HepG2 (cell line): Measurements from ENCODE around the gene MAP3K2. TPM values are rescaled to one million over a fixed set of nuclear protein-coding genes. Genes with fewer than 3 reads are reported as not detected.

ENCODE experiments used
- AHR ChIP-seq: IDR thresholded peaks from 2 replicates; pipeline ENCODE4 v1.6.1; 2018; ENCODE audit warnings: missing genetic modification reagents, missing compliant biosample characterization
- FOXP1 ChIP-seq, 2 experiments: fragments of 450-650 bp in 1 of 2; IDR thresholded peaks; 2 replicates each; pipeline ENCODE4 v1.6.1; 2017 to 2018; ENCODE audit warnings: antibody characterized with exemption in 1 of 2
- GLI4 ChIP-seq: sonication (generic); formaldehyde crosslinking; IDR thresholded peaks from 2 replicates; pipeline ENCODE4 v1.5.1; 2020; ENCODE audit warnings: missing genetic modification reagents, mild to moderate bottlenecking, moderate library complexity, borderline replicate concordance
- GPN1 ChIP-seq: sonication (generic); formaldehyde crosslinking; IDR thresholded peaks from 2 replicates; pipeline ENCODE4 v1.5.1; 2020; ENCODE audit warnings: missing genetic modification reagents, borderline replicate concordance
- HOXA9 ChIP-seq: sonication (generic); formaldehyde crosslinking; IDR thresholded peaks from 2 replicates; pipeline ENCODE4 v1.8.1; 2022; ENCODE audit warnings: missing genetic modification reagents, mild to moderate bottlenecking, moderate library complexity, borderline replicate concordance
- IRX3 ChIP-seq: sonication (generic); formaldehyde crosslinking; IDR thresholded peaks from 2 replicates; pipeline ENCODE4 v1.8.1; 2023; ENCODE audit warnings: mild to moderate bottlenecking, low read depth, missing genetic modification reagents, borderline replicate concordance
- ISX ChIP-seq: sonication (generic); formaldehyde crosslinking; conservative IDR thresholded peaks from 2 replicates; pipeline ENCODE4 v1.5.0; 2020; ENCODE audit warnings: missing genetic modification reagents
- MBNL3 ChIP-seq: fragments of 250-450 bp; sonication (Bioruptor Pico); conservative IDR thresholded peaks from 2 replicates; pipeline ENCODE4 v1.8.0; 2022; ENCODE audit warnings: mild to moderate bottlenecking, inconsistent platforms
- NPAS2 ChIP-seq: sonication (generic); formaldehyde crosslinking; IDR thresholded peaks from 2 replicates; pipeline ENCODE4 v1.8.0; 2022; ENCODE audit warnings: mild to moderate bottlenecking, missing genetic modification reagents, borderline replicate concordance
- PHF20 ChIP-seq: sonication (generic); formaldehyde crosslinking; IDR thresholded peaks from 2 replicates; pipeline ENCODE4 v1.5.0; 2020; ENCODE audit warnings: mild to moderate bottlenecking, missing genetic modification reagents
- PLRG1 ChIP-seq: fragments of 450-650 bp; conservative IDR thresholded peaks from 2 replicates; pipeline ENCODE4 v1.6.1; 2016
- RBFOX2 ChIP-seq: fragments of 200-400 bp; formaldehyde crosslinking; IDR thresholded peaks from 2 replicates; pipeline ENCODE4 v1.6.1; 2017; ENCODE audit warnings: low read depth, mild to moderate bottlenecking, low read length
- SALL1 ChIP-seq: sonication (generic); formaldehyde crosslinking; IDR thresholded peaks from 2 replicates; pipeline ENCODE4 v1.8.0; 2022; ENCODE audit warnings: mild to moderate bottlenecking, missing genetic modification reagents
- SATB2 ChIP-seq: sonication (generic); formaldehyde crosslinking; IDR thresholded peaks from 2 replicates; pipeline ENCODE4 v1.5.0; 2020; ENCODE audit warnings: missing genetic modification reagents
- SIX4 ChIP-seq: sonication (generic); formaldehyde crosslinking; IDR thresholded peaks from 2 replicates; pipeline ENCODE4 v1.4.0; 2020; ENCODE audit warnings: missing genetic modification reagents
- SP5 ChIP-seq: IDR thresholded peaks from 2 replicates; pipeline ENCODE4 v1.6.1; 2016; ENCODE audit warnings: low read depth, borderline replicate concordance
- ZFX ChIP-seq: sonication (generic); formaldehyde crosslinking; IDR thresholded peaks from 2 replicates; pipeline ENCODE4 v1.4.0; 2020; ENCODE audit warnings: mild to moderate bottlenecking, low read depth, missing genetic modification reagents, moderate library complexity
- ZNF652 ChIP-seq: IDR thresholded peaks from 2 replicates; pipeline ENCODE4 v1.6.1; 2016; ENCODE audit warnings: low read depth, borderline replicate concordance
- ZNF781 ChIP-seq: sonication (generic); formaldehyde crosslinking; IDR thresholded peaks from 2 replicates; pipeline ENCODE4 v1.5.1; 2020; ENCODE audit warnings: borderline replicate concordance, mild to moderate bottlenecking, missing genetic modification reagents; ENCODE audit errors: not compliant biosample characterization
- ZNF891 ChIP-seq: sonication (generic); formaldehyde crosslinking; IDR thresholded peaks from 2 replicates; pipeline ENCODE4 v1.5.0; 2020; ENCODE audit warnings: mild to moderate bottlenecking, missing genetic modification reagents
- polyA plus RNA-seq, 8 experiments: library from polyadenylated mRNA; depleted of rRNA in 3 of 8; stranded (reverse) in 7 of 8; unstranded in 1 of 8; fragments of >200 nt; fragmentation: Illumina TruSeq in 4 of 8; extraction: Trizol in 4 of 8; gene quantifications; 2 replicates each; pipeline versions ENCODE4 v1.2.1 to v1.2.3, GENCODE V29; 2011 to 2016; ENCODE audit warnings: low read depth in 4 of 8, missing spikeins in 1 of 8, mixed read lengths in 1 of 8; ENCODE audit not compliant: insufficient read depth in 1 of 8
- total RNA-seq, 5 experiments: library from RNA; depleted of rRNA; stranded (reverse); fragments of >200 nt; fragmentation: Illumina TruSeq; extraction: Trizol; gene quantifications; 2 replicates each; pipeline ENCODE4 v1.2.3, GENCODE V29; 2016; ENCODE audit warnings: low read depth in 1 of 5
- TF ChIP-seq, protein P1 (sequence below): sonication (generic); formaldehyde crosslinking; IDR thresholded peaks from 2 replicates; pipeline ENCODE4 v1.4.0; 2020; ENCODE audit warnings: missing genetic modification reagents, low read depth, mild to moderate bottlenecking, borderline replicate concordance
- TF ChIP-seq, protein P2 (sequence below): sonication (generic); formaldehyde crosslinking; IDR thresholded peaks from 2 replicates; pipeline ENCODE4 v1.8.0; 2023; ENCODE audit warnings: mild to moderate bottlenecking, missing genetic modification reagents
- TF ChIP-seq, protein P3 (sequence below): sonication (generic); formaldehyde crosslinking; IDR thresholded peaks from 2 replicates; pipeline ENCODE4 v1.4.0; 2020; ENCODE audit warnings: missing genetic modification reagents
- TF ChIP-seq, protein P4 (sequence below): sonication (generic); formaldehyde crosslinking; IDR thresholded peaks from 2 replicates; pipeline ENCODE4 v1.4.0; 2020; ENCODE audit warnings: low read depth, mild to moderate bottlenecking, missing genetic modification reagents

The MAP3K2 gene
- total and polyA plus RNA-seq, 2 of the 13 experiments (the other 11 are each of a cell fraction or from before 2014, with no cell fraction given) = 12.2 to 37.2 TPM

DNA sequence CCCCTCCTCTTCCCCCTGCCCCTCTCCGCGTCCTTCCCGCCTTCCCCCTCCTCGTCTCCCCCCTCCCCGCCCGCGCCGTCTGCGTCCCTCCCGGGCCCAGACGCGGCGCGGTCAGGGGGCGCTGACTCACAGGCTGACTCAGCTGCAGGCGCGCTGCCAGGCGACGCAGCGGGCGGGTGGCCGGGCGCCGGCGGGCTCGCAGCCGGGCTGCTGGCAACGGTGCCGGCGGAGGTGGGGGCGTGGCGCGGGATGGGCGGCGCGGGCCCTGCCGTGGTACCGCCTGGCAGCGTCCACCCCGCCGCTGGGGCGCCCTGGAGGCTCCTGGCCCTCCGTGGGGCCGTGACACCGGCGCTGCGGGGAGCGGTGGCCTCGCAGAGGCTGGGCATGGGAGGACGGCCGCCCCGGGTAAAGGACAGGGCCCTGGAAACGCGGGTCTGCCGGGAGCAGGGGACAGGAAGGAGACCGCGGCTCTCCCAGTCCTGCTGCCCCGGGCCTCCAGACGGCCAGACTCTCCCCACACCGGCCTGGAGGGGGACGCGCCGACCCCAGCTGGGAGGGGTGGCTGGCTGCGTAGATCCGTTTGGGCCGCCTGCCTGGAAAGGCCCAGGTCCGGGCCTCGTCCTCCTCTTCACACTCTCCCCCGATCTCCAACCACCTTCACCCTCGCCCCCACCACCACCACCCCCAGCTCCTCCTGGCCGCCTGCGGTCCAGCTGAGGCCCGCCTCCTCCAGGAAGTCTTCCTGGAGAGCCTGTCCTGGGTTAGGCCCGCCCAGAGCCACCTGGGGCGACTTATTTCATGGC, 20.4 kb upstream of the MAP3K2 start (continued):
- TF ChIP-seq RBFOX2 (peak; percentile 85), PHF20 (CRISPR knock-in tag) (0 out of 2 replicates have a peak, but pooled peaks have one; percentile 68), IRX3 (CRISPR knock-in tag) (no peak; the same call in 1 of the 2 replicates), NPAS2 (CRISPR knock-in tag) (no peak), ISX (CRISPR knock-in tag) (no peak), SATB2 (no peak), ZNF891 (peak; percentile 71; the same call in 1 of the 2 replicates), GPN1 (CRISPR knock-in tag) (no peak; the same call in 1 of the 2 replicates), PLRG1 (no peak), SP5 (CRISPR knock-in tag) (0 out of 2 replicates have a peak, but pooled peaks have one; percentile 28), ZNF781 (CRISPR knock-in tag) (no peak), GLI4 (no peak), HOXA9 (CRISPR knock-in tag) (no peak), ZFX (peak; percentile 88), SIX4 (CRISPR knock-in tag) (no peak), AHR (CRISPR knock-in tag) (0 out of 2 replicates have a peak, but pooled peaks have one; percentile 37), MBNL3 (no peak), ZNF652 (CRISPR knock-in tag) (no peak), FOXP1 (IDR thresholded peaks at IDR 0.05) (no peak), FOXP1 (CRISPR knock-in tag; IDR thresholded peaks at IDR 0.05) (no peak), SALL1 (CRISPR knock-in tag) (peak; percentile 65)
- TF ChIP-seq, protein P1, sequence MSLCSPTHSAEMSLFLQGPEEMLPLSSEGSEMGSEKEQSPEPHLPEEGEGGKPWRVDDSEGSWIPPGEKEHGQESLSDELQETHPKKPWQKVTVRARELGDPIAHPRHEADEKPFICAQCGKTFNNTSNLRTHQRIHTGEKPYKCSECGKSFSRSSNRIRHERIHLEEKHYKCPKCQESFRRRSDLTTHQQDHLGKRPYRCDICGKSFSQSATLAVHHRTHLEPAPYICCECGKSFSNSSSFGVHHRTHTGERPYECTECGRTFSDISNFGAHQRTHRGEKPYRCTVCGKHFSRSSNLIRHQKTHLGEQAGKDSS (CRISPR knock-in tag) = 0 out of 2 replicates have a peak, but pooled peaks have one; percentile 46
- TF ChIP-seq, protein P2, sequence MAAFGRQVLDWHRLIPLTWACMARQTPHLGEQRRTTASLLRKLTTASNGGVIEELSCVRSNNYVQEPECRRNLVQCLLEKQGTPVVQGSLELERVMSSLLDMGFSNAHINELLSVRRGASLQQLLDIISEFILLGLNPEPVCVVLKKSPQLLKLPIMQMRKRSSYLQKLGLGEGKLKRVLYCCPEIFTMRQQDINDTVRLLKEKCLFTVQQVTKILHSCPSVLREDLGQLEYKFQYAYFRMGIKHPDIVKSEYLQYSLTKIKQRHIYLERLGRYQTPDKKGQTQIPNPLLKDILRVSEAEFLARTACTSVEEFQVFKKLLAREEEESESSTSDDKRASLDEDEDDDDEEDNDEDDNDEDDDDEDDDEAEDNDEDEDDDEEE (CRISPR knock-in tag) = peak; percentile 96
- TF ChIP-seq, protein P3, sequence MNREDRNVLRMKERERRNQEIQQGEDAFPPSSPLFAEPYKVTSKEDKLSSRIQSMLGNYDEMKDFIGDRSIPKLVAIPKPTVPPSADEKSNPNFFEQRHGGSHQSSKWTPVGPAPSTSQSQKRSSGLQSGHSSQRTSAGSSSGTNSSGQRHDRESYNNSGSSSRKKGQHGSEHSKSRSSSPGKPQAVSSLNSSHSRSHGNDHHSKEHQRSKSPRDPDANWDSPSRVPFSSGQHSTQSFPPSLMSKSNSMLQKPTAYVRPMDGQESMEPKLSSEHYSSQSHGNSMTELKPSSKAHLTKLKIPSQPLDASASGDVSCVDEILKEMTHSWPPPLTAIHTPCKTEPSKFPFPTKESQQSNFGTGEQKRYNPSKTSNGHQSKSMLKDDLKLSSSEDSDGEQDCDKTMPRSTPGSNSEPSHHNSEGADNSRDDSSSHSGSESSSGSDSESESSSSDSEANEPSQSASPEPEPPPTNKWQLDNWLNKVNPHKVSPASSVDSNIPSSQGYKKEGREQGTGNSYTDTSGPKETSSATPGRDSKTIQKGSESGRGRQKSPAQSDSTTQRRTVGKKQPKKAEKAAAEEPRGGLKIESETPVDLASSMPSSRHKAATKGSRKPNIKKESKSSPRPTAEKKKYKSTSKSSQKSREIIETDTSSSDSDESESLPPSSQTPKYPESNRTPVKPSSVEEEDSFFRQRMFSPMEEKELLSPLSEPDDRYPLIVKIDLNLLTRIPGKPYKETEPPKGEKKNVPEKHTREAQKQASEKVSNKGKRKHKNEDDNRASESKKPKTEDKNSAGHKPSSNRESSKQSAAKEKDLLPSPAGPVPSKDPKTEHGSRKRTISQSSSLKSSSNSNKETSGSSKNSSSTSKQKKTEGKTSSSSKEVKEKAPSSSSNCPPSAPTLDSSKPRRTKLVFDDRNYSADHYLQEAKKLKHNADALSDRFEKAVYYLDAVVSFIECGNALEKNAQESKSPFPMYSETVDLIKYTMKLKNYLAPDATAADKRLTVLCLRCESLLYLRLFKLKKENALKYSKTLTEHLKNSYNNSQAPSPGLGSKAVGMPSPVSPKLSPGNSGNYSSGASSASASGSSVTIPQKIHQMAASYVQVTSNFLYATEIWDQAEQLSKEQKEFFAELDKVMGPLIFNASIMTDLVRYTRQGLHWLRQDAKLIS (CRISPR knock-in tag) = no peak
- TF ChIP-seq, protein P4, sequence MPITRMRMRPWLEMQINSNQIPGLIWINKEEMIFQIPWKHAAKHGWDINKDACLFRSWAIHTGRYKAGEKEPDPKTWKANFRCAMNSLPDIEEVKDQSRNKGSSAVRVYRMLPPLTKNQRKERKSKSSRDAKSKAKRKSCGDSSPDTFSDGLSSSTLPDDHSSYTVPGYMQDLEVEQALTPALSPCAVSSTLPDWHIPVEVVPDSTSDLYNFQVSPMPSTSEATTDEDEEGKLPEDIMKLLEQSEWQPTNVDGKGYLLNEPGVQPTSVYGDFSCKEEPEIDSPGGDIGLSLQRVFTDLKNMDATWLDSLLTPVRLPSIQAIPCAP (CRISPR knock-in tag) = no peak; the same call in 1 of the 2 replicates
